Ramos (cell line): Measurements from ENCODE around the gene P2RY2.

Source experiments
- in situ Hi-C: fragments of 300-500 bp; cut with MboI; formaldehyde crosslinking; loops from one replicate; pipeline ENCODE4 v1.14.3; 2022; ENCODE audit warnings: low sequenced_read_pairs; ENCODE audit not compliant: unreplicated experiment

The P2RY2 gene

GRCh38 chr11:73275381-73275750 lies 57.3 kb downstream of the P2RY2 start:
- in situ Hi-C loops = no loop called here

GRCh38 chr11:73277467-73277866 lies 59.4 kb downstream of the P2RY2 start:
- in situ Hi-C loops = no loop called here

- in situ Hi-C loops = no loop called here
Measured at GRCh38 chr11:73280626-73281025, 62.5 kb downstream of the P2RY2 start.

- in situ Hi-C loops = no loop called here
Measured at GRCh38 chr11:73281201-73281741, 63.2 kb downstream of the P2RY2 start.

- in situ Hi-C loops = no loop called here
Measured at GRCh38 chr11:73281796-73282660, 63.9 kb downstream of the P2RY2 start.

- in situ Hi-C loops = no loop called here
Measured at GRCh38 chr11:73283276-73284000, 65.4 kb downstream of the P2RY2 start.

GRCh38 chr11:73284106-73284505 lies 66.0 kb downstream of the P2RY2 start:
- in situ Hi-C loops = no loop called here

GRCh38 chr11:73285721-73286120 lies 67.6 kb downstream of the P2RY2 start:
- in situ Hi-C loops = no loop called here
